Measurements from ENCODE around the gene RHPN2. TPM values are rescaled to one million over a fixed set of nuclear protein-coding genes. Genes with fewer than 3 reads are reported as not detected.

Gene RHPN2
- total and polyA plus RNA-seq, 2 of the 8 experiments (the other 6 are each of a cell fraction or from before 2014, with no cell fraction given) = 22.8 to 31.1 TPM

GRCh38 chr19:32945260-32945659, 119.4 kb downstream of the RHPN2 start:
- WGBS, 2 experiments (ENCODE audit: extremely low coverage in 1 of 2, insufficient coverage in 1 of 2, insufficient read length in 1 of 2, insufficient replicate concordance in 2 of 2, low coverage in 1 of 2, low lambda C conversion rate in 2 of 2, missing lambda C conversion rate in 1 of 2) = 88% methylated on average over 3 of the region's 3 CpGs; no CpG with 5 or more reads in 1 of the 2 experiments
- POLR2A ChIA-PET (ENCODE audit: partially characterized antibody) = no interaction called here

More at GRCh38 chr19:32945260-32945659, 119.4 kb downstream of the RHPN2 start:
- Histone ChIP-seq H2BK20ac (ENCODE audit: low read length) (no peak overlapping the region), H3K27ac (ENCODE audit: low read depth, low read length) (no peak overlapping the region), H2BK15ac (ENCODE audit: low read length) (no peak overlapping the region), H3K4me2 (ENCODE audit: insufficient read depth in 1 of 2, low read depth in 2 of 2, low read length in 2 of 2) (no peak overlapping the region), H2BK120ac (replicated peaks; ENCODE audit: low read depth, low read length) (no peak overlapping the region), H3K79me2 (ENCODE audit: control insufficient read depth in 1 of 2, insufficient read depth in 2 of 2, low read length in 2 of 2) (no peaks in the 10 kb centered on the region), H3K4me1 (replicated peaks in 1 of 4; ENCODE audit: control insufficient read depth in 3 of 4, insufficient read depth in 4 of 4, low read length in 3 of 4) (no peaks in the 10 kb centered on the region), H2BK5ac (ENCODE audit: low read depth, low read length) (no peak overlapping the region), H3K4ac (replicated peaks; ENCODE audit: insufficient read length, low read depth, low read length) (no peak overlapping the region), H2AFZ (ENCODE audit: low read length) (no peak overlapping the region), H3K27me3 (replicated peaks in 1 of 4; ENCODE audit: control insufficient read depth in 3 of 4, extremely low read depth in 1 of 4, insufficient read depth in 3 of 4, low read length in 3 of 4) (no peaks in the 10 kb centered on the region), H3K23me2 (ENCODE audit: low read depth, low read length) (no peaks in the 10 kb centered on the region), H3K56ac (replicated peaks; ENCODE audit: insufficient read length, low read depth, low read length) (no peak overlapping the region), H2AK5ac (ENCODE audit: low read depth, low read length) (no peak overlapping the region), H3K9me3 (ENCODE audit: insufficient read depth in 2 of 2, low read depth in 1 of 2, low read length in 1 of 2) (no peaks in the 10 kb centered on the region), H4K20me1 (replicated peaks in 1 of 2; ENCODE audit: control insufficient read depth in 1 of 2, insufficient read depth in 2 of 2, low read length in 2 of 2) (no peaks in the 10 kb centered on the region), H4K91ac (replicated peaks; ENCODE audit: insufficient read length, low read length) (no peak overlapping the region), H2BK12ac (ENCODE audit: low read depth, low read length) (no peak overlapping the region), H3K4me3 (ENCODE audit: extremely low read depth in 1 of 4, insufficient read depth in 2 of 4, low read depth in 3 of 4, low read length in 4 of 4) (no peak overlapping the region), H3K18ac (ENCODE audit: extremely low read depth, low read length) (no peak overlapping the region), H3K36me3 (ENCODE audit: control insufficient read depth in 2 of 4, insufficient read depth in 4 of 4, low read length in 3 of 4) (peaks cover 0 to 24% (median 6%) of the 10 kb centered on the region in 4 experiments; a peak in 5 of 8 replicates), H3K23ac (ENCODE audit: insufficient read length) (no peak overlapping the region), H3K79me1 (ENCODE audit: low read depth, low read length) (no peaks in the 10 kb centered on the region), H4K5ac (ENCODE audit: insufficient read length, low read depth, low read length) (no peak overlapping the region), H3K14ac (ENCODE audit: insufficient read length) (no peak overlapping the region), H3K9ac (replicated peaks in 1 of 4; ENCODE audit: extremely low read depth in 1 of 4, low read depth in 3 of 4, low read length in 3 of 4) (no peak overlapping the region), H4K8ac (ENCODE audit: extremely low read depth, insufficient read depth, low read length) (no peak overlapping the region)
- FAIRE-seq = no peak
- CTCF ChIA-PET (ENCODE audit: partially characterized antibody) = interaction anchor here (0.6 to 1.7 kb wide), 7 partner anchors 10 to 274 kb away, joined by 3 to 8 read pairs (median 3); no protein-coding TSS in a partner anchor
- no peak for DNase-seq (ENCODE audit: low read depth in 1 of 2, low spot score in 2 of 2)
- peak in 1 of 2 experiments; percentile 31; a peak in 2 of 4 replicates for TF ChIP-seq RAD21 (IDR thresholded peaks at IDR 0.05 in 1 of 2, conservative IDR thresholded peaks at IDR 0.05 in 1 of 2; ENCODE audit: low read depth in 2 of 2, low read length in 2 of 2)
- no peak for TF ChIP-seq PHF8 (conservative IDR thresholded peaks at IDR 0.05; ENCODE audit: low read depth, low read length)
- no peak for TF ChIP-seq TAF1 (IDR thresholded peaks at IDR 0.05; ENCODE audit: low read depth, low read length)
- TF ChIP-seq CTCF (IDR thresholded peaks at IDR 0.05; ENCODE audit: control extremely low read depth in 1 of 3, insufficient read depth in 1 of 3, low read depth in 1 of 3, low read length in 3 of 3) = peak in 2 of 3 experiments; percentile 2 to 20; a peak in 2 of 4 replicates
- TF ChIP-seq SIRT6 (IDR thresholded peaks at IDR 0.05; ENCODE audit: low read length) = no peak
- TF ChIP-seq, protein P1, sequence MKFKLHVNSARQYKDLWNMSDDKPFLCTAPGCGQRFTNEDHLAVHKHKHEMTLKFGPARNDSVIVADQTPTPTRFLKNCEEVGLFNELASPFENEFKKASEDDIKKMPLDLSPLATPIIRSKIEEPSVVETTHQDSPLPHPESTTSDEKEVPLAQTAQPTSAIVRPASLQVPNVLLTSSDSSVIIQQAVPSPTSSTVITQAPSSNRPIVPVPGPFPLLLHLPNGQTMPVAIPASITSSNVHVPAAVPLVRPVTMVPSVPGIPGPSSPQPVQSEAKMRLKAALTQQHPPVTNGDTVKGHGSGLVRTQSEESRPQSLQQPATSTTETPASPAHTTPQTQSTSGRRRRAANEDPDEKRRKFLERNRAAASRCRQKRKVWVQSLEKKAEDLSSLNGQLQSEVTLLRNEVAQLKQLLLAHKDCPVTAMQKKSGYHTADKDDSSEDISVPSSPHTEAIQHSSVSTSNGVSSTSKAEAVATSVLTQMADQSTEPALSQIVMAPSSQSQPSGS (IDR thresholded peaks at IDR 0.05; ENCODE audit: low read length) = no peak
